ENCODE measurements around the gene ZNF724. TPM values are rescaled to one million over a fixed set of nuclear protein-coding genes. Genes with fewer than 3 reads are reported as not detected.
"Not testable (repeated sequence)": the region's sequence is repeated elsewhere in the genome, so short reads cannot be mapped to it uniquely, and the experiment has no call there.

ZNF724 gene
- 12.1 TPM in 2 replicates for total RNA-seq

DNA sequence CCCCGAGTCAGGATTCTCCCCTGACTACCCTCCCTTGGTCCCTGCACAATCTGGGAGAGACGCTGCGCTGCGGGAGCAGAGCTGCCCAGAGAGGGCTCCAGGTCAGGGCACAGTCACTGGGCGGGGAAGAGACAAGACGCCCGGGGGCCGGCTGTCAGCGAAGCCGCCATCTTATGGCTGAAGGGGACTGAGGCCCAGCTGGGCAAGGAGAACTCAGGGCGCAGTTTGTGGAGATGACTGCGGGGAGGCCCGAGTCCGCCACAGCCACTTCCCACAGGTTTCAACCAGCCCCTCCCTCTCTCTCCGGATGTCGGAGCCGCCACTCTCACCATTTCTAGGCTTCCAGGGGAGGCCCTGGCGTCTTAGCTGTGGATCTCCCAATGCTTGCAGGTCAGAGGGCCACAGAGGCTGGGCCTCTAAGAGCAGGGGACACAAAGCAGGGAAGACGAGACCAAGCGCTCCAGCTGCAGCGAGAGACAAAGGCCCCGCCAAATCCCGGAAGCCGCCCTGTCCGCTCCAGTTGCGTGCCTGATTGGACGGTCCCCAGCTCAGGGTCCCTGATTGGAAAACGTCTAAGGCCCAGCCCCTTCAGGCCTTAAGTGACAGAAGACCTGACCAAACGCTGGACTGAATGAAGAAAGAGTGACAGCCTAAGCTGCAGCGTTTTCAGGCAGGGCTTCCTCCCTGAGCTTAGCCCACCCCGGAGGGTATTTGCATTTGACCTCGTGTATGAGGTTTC lies at the start of gene ZNF724:
ZNF724 (minus strand) TSS at position 484 of the 739 bp plus-strand sequence; CDS start at position 332, 152 bp downstream.
- Mint-ChIP-seq H3K4me1 (ENCODE audit: low read depth) (peaks cover 1% of the 10 kb centered on the region), H3K27me3 (ENCODE audit: low read depth) (no peaks in the 10 kb centered on the region), H3K27ac (peak within 1 kb of the TSS; percentile 97), H3K9me3 (peaks cover 24% of the 10 kb centered on the region), H3K4me3 (ENCODE audit: low read depth) (peak within 1 kb of the TSS; percentile 97), H3K36me3 (ENCODE audit: low read depth) (peaks cover 49% of the 10 kb centered on the region)
- peak; percentile 89 for DNase-seq (ENCODE audit: low spot score)
- intact Hi-C loops (cut with micrococcal nuclease), result loop anchor here (1.0 kb wide), 4 partner anchors 24 to 664 kb away; partner anchors contain the start of gene ZNF726

GRCh38 chr19:23294141-23294540 lies 43.9 kb upstream of the ZNF724 start:
- Mint-ChIP-seq H3K9me3 (peaks cover 59% of the 10 kb centered on the region), H3K4me1 (ENCODE audit: low read depth) (no peaks in the 10 kb centered on the region), H3K36me3 (ENCODE audit: low read depth) (no peaks in the 10 kb centered on the region), H3K4me3 (ENCODE audit: low read depth) (no peak overlapping the region), H3K27me3 (ENCODE audit: low read depth) (no peaks in the 10 kb centered on the region), H3K27ac (no peak overlapping the region)
- no peak for DNase-seq (ENCODE audit: low spot score)
- intact Hi-C loops (cut with micrococcal nuclease), result no loop called here

- H3K4me1 Mint-ChIP-seq (ENCODE audit: low read depth); intact Hi-C loops (cut with micrococcal nuclease); H3K27ac Mint-ChIP-seq; H3K4me3 Mint-ChIP-seq (ENCODE audit: low read depth); H3K27me3 Mint-ChIP-seq (ENCODE audit: low read depth); DNase-seq (ENCODE audit: low spot score); H3K36me3 Mint-ChIP-seq (ENCODE audit: low read depth): not testable (repeated sequence)
- H3K9me3 Mint-ChIP-seq, result peaks cover 61% of the 10 kb centered on the region
These were observed 39.8 kb upstream of the ZNF724 start for GRCh38 chr19:23289966-23290365.

DNA sequence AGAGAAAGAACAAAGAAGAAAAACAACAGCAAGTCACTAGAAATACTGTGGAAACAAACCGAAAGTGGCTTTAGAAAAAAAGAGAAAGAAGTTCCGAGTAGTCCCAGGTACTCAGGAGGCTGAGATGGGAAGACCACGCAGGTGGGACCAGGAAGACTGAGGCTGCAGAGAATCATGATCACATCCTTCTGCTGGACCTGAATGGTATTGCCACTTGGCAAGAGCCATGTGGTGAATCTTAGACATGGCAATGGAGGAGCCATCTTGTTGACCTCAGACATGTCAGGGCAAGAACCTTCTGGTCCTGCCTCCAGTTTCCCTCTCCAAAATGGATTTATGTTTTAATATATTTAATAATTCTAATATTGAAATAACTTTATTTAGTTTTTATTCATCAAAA lies 37.4 kb upstream of the ZNF724 start:
- no peak overlapping the region for H3K4me3 Mint-ChIP-seq (ENCODE audit: low read depth)
- peaks cover 1% of the 10 kb centered on the region for H3K4me1 Mint-ChIP-seq (ENCODE audit: low read depth)
- H3K36me3 Mint-ChIP-seq (ENCODE audit: low read depth), result peaks cover 3% of the 10 kb centered on the region
- H3K27ac Mint-ChIP-seq, result no peak overlapping the region
- H3K27me3 Mint-ChIP-seq (ENCODE audit: low read depth), result no peaks in the 10 kb centered on the region
- DNase-seq (ENCODE audit: low spot score), result no peak
- H3K9me3 Mint-ChIP-seq, result peaks cover 68% of the 10 kb centered on the region
- intact Hi-C loops (cut with micrococcal nuclease), result no loop called here

DNA sequence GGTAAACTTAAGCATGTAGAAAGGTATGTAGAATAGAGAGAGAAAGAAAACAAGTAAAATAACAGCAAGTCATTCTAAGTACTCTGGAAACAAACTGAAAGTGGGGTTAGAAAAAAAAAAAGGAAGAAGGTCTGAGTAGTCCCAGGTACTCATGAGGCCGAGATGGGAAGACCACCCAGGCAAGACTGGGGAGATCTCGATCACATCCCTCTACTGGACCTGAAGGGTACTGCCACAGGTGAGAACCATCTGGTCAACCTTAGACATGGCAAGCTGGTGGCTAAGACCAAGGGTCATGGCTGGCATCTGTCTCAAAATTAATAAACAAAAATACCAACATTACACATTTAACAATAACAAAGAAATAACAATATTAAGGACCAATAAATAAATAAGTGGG lies 36.3 kb upstream of the ZNF724 start:
- Mint-ChIP-seq H3K27me3 (ENCODE audit: low read depth) (no peaks in the 10 kb centered on the region), H3K27ac (no peak overlapping the region), H3K4me1 (ENCODE audit: low read depth) (peaks cover 1% of the 10 kb centered on the region), H3K9me3 (peaks cover 66% of the 10 kb centered on the region), H3K4me3 (ENCODE audit: low read depth) (no peak overlapping the region), H3K36me3 (ENCODE audit: low read depth) (peaks cover 3% of the 10 kb centered on the region)
- intact Hi-C loops (cut with micrococcal nuclease), result no loop called here
- no peak for DNase-seq (ENCODE audit: low spot score)

GRCh38 chr19:23285948-23286347 lies 35.8 kb upstream of the ZNF724 start:
- no peak overlapping the region for H3K4me3 Mint-ChIP-seq (ENCODE audit: low read depth)
- no peaks in the 10 kb centered on the region for H3K27me3 Mint-ChIP-seq (ENCODE audit: low read depth)
- peaks cover 1% of the 10 kb centered on the region for H3K4me1 Mint-ChIP-seq (ENCODE audit: low read depth)
- intact Hi-C loops (cut with micrococcal nuclease), result no loop called here
- no peak for DNase-seq (ENCODE audit: low spot score)
- no peak overlapping the region for H3K27ac Mint-ChIP-seq
- H3K9me3 Mint-ChIP-seq, result peaks cover 69% of the 10 kb centered on the region
- peaks cover 3% of the 10 kb centered on the region for H3K36me3 Mint-ChIP-seq (ENCODE audit: low read depth)

- H3K4me1 Mint-ChIP-seq (ENCODE audit: low read depth); DNase-seq (ENCODE audit: low spot score); intact Hi-C loops (cut with micrococcal nuclease); H3K27ac Mint-ChIP-seq; H3K4me3 Mint-ChIP-seq (ENCODE audit: low read depth); H3K36me3 Mint-ChIP-seq (ENCODE audit: low read depth); H3K27me3 Mint-ChIP-seq (ENCODE audit: low read depth): not testable (repeated sequence)
- H3K9me3 Mint-ChIP-seq, result peaks cover 69% of the 10 kb centered on the region
These were observed 35.1 kb upstream of the ZNF724 start for GRCh38 chr19:23285326-23285725.

GRCh38 chr19:23283925-23284324 lies 33.7 kb upstream of the ZNF724 start:
- Mint-ChIP-seq H3K36me3 (ENCODE audit: low read depth) (peaks cover 3% of the 10 kb centered on the region), H3K4me3 (ENCODE audit: low read depth) (no peak overlapping the region), H3K4me1 (ENCODE audit: low read depth) (peaks cover 1% of the 10 kb centered on the region), H3K27me3 (ENCODE audit: low read depth) (no peaks in the 10 kb centered on the region), H3K27ac (no peak overlapping the region), H3K9me3 (peaks cover 61% of the 10 kb centered on the region)
- DNase-seq (ENCODE audit: low spot score), result peak; percentile 23
- intact Hi-C loops (cut with micrococcal nuclease), result no loop called here

- Mint-ChIP-seq H3K4me3 (ENCODE audit: low read depth) (no peak overlapping the region), H3K9me3 (peaks cover 44% of the 10 kb centered on the region), H3K27me3 (ENCODE audit: low read depth) (no peaks in the 10 kb centered on the region), H3K36me3 (ENCODE audit: low read depth) (peaks cover 3% of the 10 kb centered on the region), H3K4me1 (ENCODE audit: low read depth) (peaks cover 1% of the 10 kb centered on the region), H3K27ac (no peak overlapping the region)
- no peak for DNase-seq (ENCODE audit: low spot score)
- intact Hi-C loops (cut with micrococcal nuclease), result no loop called here
These were observed 31.6 kb upstream of the ZNF724 start for GRCh38 chr19:23281663-23282276.

- intact Hi-C loops (cut with micrococcal nuclease), result loop anchor here (10.0 kb wide), 1 partner anchor 117 kb away; the partner anchor contains the start of gene ZNF91
- not testable (repeated sequence) for H3K4me1 Mint-ChIP-seq (ENCODE audit: low read depth)
These were observed 27.9 kb upstream of the ZNF724 start for GRCh38 chr19:23278118-23278517.

DNA sequence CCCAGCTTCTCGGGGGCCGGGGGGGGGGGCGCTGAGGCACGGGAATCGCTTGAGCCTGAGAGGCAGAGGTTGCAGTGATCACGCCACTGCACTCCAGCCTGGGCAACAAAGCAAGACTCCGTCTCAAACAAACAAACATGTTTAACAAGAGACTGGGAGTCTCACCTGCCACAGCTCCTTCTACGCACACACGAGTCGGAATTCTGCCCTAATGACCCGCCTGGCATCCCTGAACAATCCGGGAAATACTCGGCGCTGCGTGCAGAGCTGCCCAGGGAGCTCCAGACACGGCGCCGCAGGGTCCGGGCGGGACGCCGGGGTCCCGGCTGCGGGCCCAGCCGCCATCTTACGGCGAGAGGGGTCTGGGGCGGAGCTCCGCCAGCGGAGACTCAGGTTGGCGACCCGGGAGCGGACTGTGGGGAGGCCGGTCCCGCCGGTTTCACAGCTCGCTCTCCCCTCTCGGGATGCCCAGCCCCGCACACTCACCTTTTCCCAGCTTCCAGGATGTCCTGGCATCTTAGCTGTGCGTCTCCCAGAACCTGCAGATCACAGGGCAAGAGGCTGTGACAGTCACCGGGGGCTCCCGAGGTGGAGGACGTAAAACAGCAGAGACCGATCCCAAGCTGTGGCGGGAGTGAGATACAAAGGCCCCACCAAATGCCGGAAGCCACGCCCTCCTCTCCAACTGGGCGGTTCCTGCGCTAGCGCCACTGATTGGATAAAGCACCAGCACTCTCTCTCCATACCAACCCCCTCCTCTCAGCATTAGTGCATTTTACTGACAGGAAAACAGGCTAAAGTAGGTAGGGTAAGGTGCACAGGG lies 23.6 kb upstream of the ZNF724 start:
- Mint-ChIP-seq H3K9me3 (peaks cover 12% of the 10 kb centered on the region), H3K4me3 (ENCODE audit: low read depth) (peak overlapping the region; percentile 96), H3K27me3 (ENCODE audit: low read depth) (no peaks in the 10 kb centered on the region), H3K36me3 (ENCODE audit: low read depth) (peaks cover 43% of the 10 kb centered on the region), H3K27ac (peak overlapping the region; percentile 89), H3K4me1 (ENCODE audit: low read depth) (peaks cover 10% of the 10 kb centered on the region)
- intact Hi-C loops (cut with micrococcal nuclease), result loop anchor here (1.0 to 10.0 kb wide), 3 partner anchors 24 to 759 kb away; partner anchors contain the start of genes ZNF724 and ZNF91
- DNase-seq (ENCODE audit: low spot score), result peak; percentile 88

More at GRCh38 chr19:23278118-23278517, 27.9 kb upstream of the ZNF724 start:
- H3K36me3 Mint-ChIP-seq (ENCODE audit: low read depth); H3K4me3 Mint-ChIP-seq (ENCODE audit: low read depth); DNase-seq (ENCODE audit: low spot score); H3K27me3 Mint-ChIP-seq (ENCODE audit: low read depth); H3K27ac Mint-ChIP-seq: not testable (repeated sequence)
- H3K9me3 Mint-ChIP-seq, result peaks cover 16% of the 10 kb centered on the region

GRCh38 chr19:23273022-23273589 lies 22.9 kb upstream of the ZNF724 start:
- peaks cover 10% of the 10 kb centered on the region for H3K4me1 Mint-ChIP-seq (ENCODE audit: low read depth)
- peaks cover 48% of the 10 kb centered on the region for H3K36me3 Mint-ChIP-seq (ENCODE audit: low read depth)
- DNase-seq (ENCODE audit: low spot score), result no peak
- peak overlapping the region; percentile 96 for H3K4me3 Mint-ChIP-seq (ENCODE audit: low read depth)
- peak overlapping the region; percentile 60 for H3K27ac Mint-ChIP-seq
- intact Hi-C loops (cut with micrococcal nuclease), result loop anchor here (10.0 kb wide), 1 partner anchor 122 kb away; the partner anchor contains the start of gene ZNF91
- no peaks in the 10 kb centered on the region for H3K27me3 Mint-ChIP-seq (ENCODE audit: low read depth)
- peaks cover 12% of the 10 kb centered on the region for H3K9me3 Mint-ChIP-seq
